ENCODE results near the gene PREX1.

The PREX1 gene

GRCh38 chr20:48732081-48732829, 95.5 kb downstream of the PREX1 start:
- Histone ChIP-seq H3K18ac (ENCODE audit: low read depth in 1 of 2, low read length in 2 of 2) (no peak overlapping the region), H2AFZ (ENCODE audit: low read depth, low read length) (no peak overlapping the region), H2BK5ac (ENCODE audit: low read depth, low read length, poor library complexity, severe bottlenecking) (no peak overlapping the region), H4K91ac (ENCODE audit: low read length) (no peak overlapping the region), H2BK12ac (ENCODE audit: low read length in 2 of 2) (no peak overlapping the region), H3K4ac (ENCODE audit: low read depth in 1 of 2, low read length in 2 of 2) (no peak overlapping the region), H3K36me3 (ENCODE audit: control insufficient read depth in 1 of 2, insufficient read depth in 2 of 2, low read depth in 1 of 2, low read length in 2 of 2) (peaks cover 0 to 6% of the 10 kb centered on the region in 2 experiments), H2AK5ac (ENCODE audit: low read length, severe bottlenecking) (no peak overlapping the region), H4K8ac (ENCODE audit: low read length) (no peak overlapping the region), H3K14ac (ENCODE audit: low read length in 2 of 2) (no peak overlapping the region), H3K9ac (ENCODE audit: low read length) (no peak overlapping the region), H3K23ac (ENCODE audit: low read length in 2 of 2) (no peak overlapping the region), H2BK120ac (ENCODE audit: low read depth, low read length) (no peak overlapping the region), H2BK15ac (ENCODE audit: low read depth, poor library complexity, severe bottlenecking) (no peak overlapping the region), H3K9me3 (ENCODE audit: control insufficient read depth, low read length) (no peaks in the 10 kb centered on the region), H3K27me3 (ENCODE audit: control insufficient read depth in 1 of 2, insufficient read depth in 1 of 2, low read length in 2 of 2) (peaks cover 0 to 30% of the 10 kb centered on the region in 2 experiments), H3K4me1 (ENCODE audit: control insufficient read depth, insufficient read depth, low read depth, low read length) (peaks cover 11% of the 10 kb centered on the region), H3K27ac (ENCODE audit: low read length, poor library complexity, severe bottlenecking) (no peak overlapping the region), H3K79me1 (replicated peaks; ENCODE audit: low read length, poor library complexity, severe bottlenecking) (peaks cover 12% of the 10 kb centered on the region), H3K4me2 (ENCODE audit: low read length, poor library complexity, severe bottlenecking) (no peak overlapping the region), H3K4me3 (ENCODE audit: insufficient read depth in 1 of 2, low read depth in 1 of 2, low read length in 2 of 2) (no peak overlapping the region)
- WGBS = 87% methylated on average over 11 of the region's 12 CpGs
- no peak for DNase-seq

- H3K36me3 ChIP-seq (ENCODE audit: control insufficient read depth in 1 of 2, insufficient read depth in 2 of 2, low read depth in 1 of 2, low read length in 2 of 2) = peaks cover 0 to 5% of the 10 kb centered on the region in 2 experiments
- no peak overlapping the region for H3K4ac ChIP-seq (ENCODE audit: low read depth in 1 of 2, low read length in 2 of 2)
- no peak overlapping the region for H2AFZ ChIP-seq (ENCODE audit: low read depth, low read length)
- no peak overlapping the region for H4K91ac ChIP-seq (ENCODE audit: low read length)
- H3K18ac ChIP-seq (ENCODE audit: low read depth in 1 of 2, low read length in 2 of 2) = no peak overlapping the region
- no peaks in the 10 kb centered on the region for H3K9me3 ChIP-seq (ENCODE audit: control insufficient read depth, low read length)
- no peak overlapping the region for H3K14ac ChIP-seq (ENCODE audit: low read length in 2 of 2)
- H3K4me2 ChIP-seq (ENCODE audit: low read length, poor library complexity, severe bottlenecking) = no peak overlapping the region
- 88% methylated on average over 4 of the region's 4 CpGs for WGBS
- no peak overlapping the region for H2BK15ac ChIP-seq (ENCODE audit: low read depth, poor library complexity, severe bottlenecking)
- peaks cover 12% of the 10 kb centered on the region for H3K79me1 ChIP-seq (replicated peaks; ENCODE audit: low read length, poor library complexity, severe bottlenecking)
- H3K4me3 ChIP-seq (ENCODE audit: insufficient read depth in 1 of 2, low read depth in 1 of 2, low read length in 2 of 2) = no peak overlapping the region
- H3K9ac ChIP-seq (ENCODE audit: low read length) = no peak overlapping the region
- no peak overlapping the region for H2BK5ac ChIP-seq (ENCODE audit: low read depth, low read length, poor library complexity, severe bottlenecking)
- H2BK120ac ChIP-seq (ENCODE audit: low read depth, low read length) = no peak overlapping the region
- peaks cover 0 to 30% of the 10 kb centered on the region in 2 experiments for H3K27me3 ChIP-seq (ENCODE audit: control insufficient read depth in 1 of 2, insufficient read depth in 1 of 2, low read length in 2 of 2)
- H2BK12ac ChIP-seq (ENCODE audit: low read length in 2 of 2) = no peak overlapping the region
- no peak overlapping the region for H3K23ac ChIP-seq (ENCODE audit: low read length in 2 of 2)
- peaks cover 11% of the 10 kb centered on the region for H3K4me1 ChIP-seq (ENCODE audit: control insufficient read depth, insufficient read depth, low read depth, low read length)
- no peak overlapping the region for H2AK5ac ChIP-seq (ENCODE audit: low read length, severe bottlenecking)
- no peak overlapping the region for H4K8ac ChIP-seq (ENCODE audit: low read length)
- H3K27ac ChIP-seq (ENCODE audit: low read length, poor library complexity, severe bottlenecking) = no peak overlapping the region
- no peak for DNase-seq
These were observed 96.3 kb downstream of the PREX1 start for GRCh38 chr20:48731536-48731935.

GRCh38 chr20:48730977-48731376, 96.8 kb downstream of the PREX1 start:
- Histone ChIP-seq H3K9me3 (ENCODE audit: control insufficient read depth, low read length) (no peaks in the 10 kb centered on the region), H2AK5ac (ENCODE audit: low read length, severe bottlenecking) (no peak overlapping the region), H4K91ac (ENCODE audit: low read length) (no peak overlapping the region), H3K9ac (ENCODE audit: low read length) (no peak overlapping the region), H2BK5ac (ENCODE audit: low read depth, low read length, poor library complexity, severe bottlenecking) (no peak overlapping the region), H2AFZ (ENCODE audit: low read depth, low read length) (no peak overlapping the region), H3K79me1 (replicated peaks; ENCODE audit: low read length, poor library complexity, severe bottlenecking) (peaks cover 12% of the 10 kb centered on the region), H3K4me2 (ENCODE audit: low read length, poor library complexity, severe bottlenecking) (no peak overlapping the region), H3K4ac (ENCODE audit: low read depth in 1 of 2, low read length in 2 of 2) (no peak overlapping the region), H3K23ac (ENCODE audit: low read length in 2 of 2) (no peak overlapping the region), H3K14ac (ENCODE audit: low read length in 2 of 2) (no peak overlapping the region), H3K4me1 (ENCODE audit: control insufficient read depth, insufficient read depth, low read depth, low read length) (peaks cover 10% of the 10 kb centered on the region), H2BK12ac (ENCODE audit: low read length in 2 of 2) (no peak overlapping the region), H3K27me3 (ENCODE audit: control insufficient read depth in 1 of 2, insufficient read depth in 1 of 2, low read length in 2 of 2) (peaks cover 0 to 30% of the 10 kb centered on the region in 2 experiments), H2BK120ac (ENCODE audit: low read depth, low read length) (no peak overlapping the region), H3K4me3 (ENCODE audit: insufficient read depth in 1 of 2, low read depth in 1 of 2, low read length in 2 of 2) (no peak overlapping the region), H2BK15ac (ENCODE audit: low read depth, poor library complexity, severe bottlenecking) (no peak overlapping the region), H3K36me3 (ENCODE audit: control insufficient read depth in 1 of 2, insufficient read depth in 2 of 2, low read depth in 1 of 2, low read length in 2 of 2) (peaks cover 0 to 3% of the 10 kb centered on the region in 2 experiments), H3K27ac (ENCODE audit: low read length, poor library complexity, severe bottlenecking) (no peak overlapping the region), H3K18ac (ENCODE audit: low read depth in 1 of 2, low read length in 2 of 2) (no peak overlapping the region), H4K8ac (ENCODE audit: low read length) (no peak overlapping the region)
- 95% methylated on average over 3 of the region's 3 CpGs for WGBS
- DNase-seq = no peak

- no peaks in the 10 kb centered on the region for H3K9me3 ChIP-seq (ENCODE audit: control insufficient read depth, low read length)
- no peak overlapping the region for H3K4ac ChIP-seq (ENCODE audit: low read depth in 1 of 2, low read length in 2 of 2)
- no peak overlapping the region for H2BK5ac ChIP-seq (ENCODE audit: low read depth, low read length, poor library complexity, severe bottlenecking)
- H3K27me3 ChIP-seq (ENCODE audit: control insufficient read depth in 1 of 2, insufficient read depth in 1 of 2, low read length in 2 of 2) = peaks cover 0 to 30% of the 10 kb centered on the region in 2 experiments
- H2BK15ac ChIP-seq (ENCODE audit: low read depth, poor library complexity, severe bottlenecking) = no peak overlapping the region
- DNase-seq = no peak
- H3K18ac ChIP-seq (ENCODE audit: low read depth in 1 of 2, low read length in 2 of 2) = no peak overlapping the region
- no peak overlapping the region for H3K4me2 ChIP-seq (ENCODE audit: low read length, poor library complexity, severe bottlenecking)
- no peak overlapping the region for H3K9ac ChIP-seq (ENCODE audit: low read length)
- no peak overlapping the region for H4K91ac ChIP-seq (ENCODE audit: low read length)
- H3K4me1 ChIP-seq (ENCODE audit: control insufficient read depth, insufficient read depth, low read depth, low read length) = peaks cover 18% of the 10 kb centered on the region
- 97% methylated on average over 6 of the region's 6 CpGs for WGBS
- no peak overlapping the region for H2AK5ac ChIP-seq (ENCODE audit: low read length, severe bottlenecking)
- H3K27ac ChIP-seq (ENCODE audit: low read length, poor library complexity, severe bottlenecking) = no peak overlapping the region
- H3K23ac ChIP-seq (ENCODE audit: low read length in 2 of 2) = no peak overlapping the region
- no peak overlapping the region for H2BK120ac ChIP-seq (ENCODE audit: low read depth, low read length)
- H2BK12ac ChIP-seq (ENCODE audit: low read length in 2 of 2) = no peak overlapping the region
- H3K4me3 ChIP-seq (ENCODE audit: insufficient read depth in 1 of 2, low read depth in 1 of 2, low read length in 2 of 2) = no peak overlapping the region
- no peak overlapping the region for H2AFZ ChIP-seq (ENCODE audit: low read depth, low read length)
- H3K36me3 ChIP-seq (ENCODE audit: control insufficient read depth in 1 of 2, insufficient read depth in 2 of 2, low read depth in 1 of 2, low read length in 2 of 2) = peaks cover 0 to 6% of the 10 kb centered on the region in 2 experiments
- H3K14ac ChIP-seq (ENCODE audit: low read length in 2 of 2) = no peak overlapping the region
- H3K79me1 ChIP-seq (replicated peaks; ENCODE audit: low read length, poor library complexity, severe bottlenecking) = peaks cover 9% of the 10 kb centered on the region
- H4K8ac ChIP-seq (ENCODE audit: low read length) = no peak overlapping the region
These were observed 98.3 kb downstream of the PREX1 start for GRCh38 chr20:48729538-48729937.
